Memory B cell (primary cell): ENCODE results near the gene TUT1.
"Not testable (repeated sequence)": the region's sequence is repeated elsewhere in the genome, so short reads cannot be mapped to it uniquely, and the experiment has no call there.

ENCODE experiments used
- ATAC-seq: fragments of 150-1000 bp; cut with Tn5 transposase; 2 replicates; pipeline ENCODE4 v1.10.0; 2021; ENCODE audit warnings: low read depth, mild to moderate bottlenecking, moderate library complexity
- DNase-seq, 2 donors: peaks; one replicate each; pipeline ENCODE4 v3.0.0; 2022; ENCODE audit warnings: low spot score in 2 of 2
- H3K27ac Mint-ChIP-seq: one replicate; pipeline ENCODE4 v1.8.0; 2022; ENCODE audit warnings: mild to moderate bottlenecking, moderate library complexity, mixed read lengths
- H3K27me3 Mint-ChIP-seq: one replicate; pipeline ENCODE4 v1.8.0; 2022; ENCODE audit warnings: mixed read lengths
- H3K36me3 Mint-ChIP-seq: one replicate; pipeline ENCODE4 v1.8.0; 2022; ENCODE audit warnings: mild to moderate bottlenecking, mixed read lengths
- H3K4me1 Mint-ChIP-seq: one replicate; pipeline ENCODE4 v1.8.0; 2022; ENCODE audit warnings: mixed read lengths
- H3K4me3 Mint-ChIP-seq: one replicate; pipeline ENCODE4 v1.8.0; 2022; ENCODE audit warnings: mild to moderate bottlenecking, moderate library complexity, mixed read lengths
- H3K9me3 Mint-ChIP-seq: one replicate; pipeline ENCODE4 v1.8.0; 2022; ENCODE audit warnings: mixed read lengths

TUT1 gene

GRCh38 chr11:62561677-62562230, 29.6 kb downstream of the TUT1 start:
- not testable (repeated sequence) for DNase-seq, ATAC-seq, H3K27me3 Mint-ChIP-seq, H3K4me3 Mint-ChIP-seq, H3K9me3 Mint-ChIP-seq
- Mint-ChIP-seq H3K4me1 (peaks cover 26% of the 10 kb centered on the region), H3K27ac (peak overlapping the region; percentile 31), H3K36me3 (peaks cover 28% of the 10 kb centered on the region)

- DNase-seq (peak; percentile 73 to 74), ATAC-seq (peak; percentile 40)
- H3K9me3 Mint-ChIP-seq: no peaks in the 10 kb centered on the region
- H3K4me1 Mint-ChIP-seq: peaks cover 34% of the 10 kb centered on the region
- H3K27ac Mint-ChIP-seq: peak overlapping the region; percentile 81
- no peaks in the 10 kb centered on the region for H3K27me3 Mint-ChIP-seq
- H3K36me3 Mint-ChIP-seq: peaks cover 21% of the 10 kb centered on the region
- H3K4me3 Mint-ChIP-seq: no peak overlapping the region
These were observed 30.7 kb downstream of the TUT1 start for GRCh38 chr11:62560566-62561103.

GRCh38 chr11:62559626-62560025, 31.7 kb downstream of the TUT1 start:
- H3K36me3 Mint-ChIP-seq: peaks cover 21% of the 10 kb centered on the region
- not testable (repeated sequence) for H3K9me3 Mint-ChIP-seq, DNase-seq, H3K27me3 Mint-ChIP-seq, H3K4me3 Mint-ChIP-seq, ATAC-seq
- peaks cover 36% of the 10 kb centered on the region for H3K4me1 Mint-ChIP-seq
- H3K27ac Mint-ChIP-seq: peak overlapping the region; percentile 100

- H3K4me3 Mint-ChIP-seq: no peak overlapping the region
- H3K36me3 Mint-ChIP-seq: peaks cover 21% of the 10 kb centered on the region
- H3K9me3 Mint-ChIP-seq: no peaks in the 10 kb centered on the region
- ATAC-seq (no peak), DNase-seq (no peak)
- peaks cover 39% of the 10 kb centered on the region for H3K4me1 Mint-ChIP-seq
- peak overlapping the region; percentile 100 for H3K27ac Mint-ChIP-seq
- no peaks in the 10 kb centered on the region for H3K27me3 Mint-ChIP-seq
These were observed 32.1 kb downstream of the TUT1 start for GRCh38 chr11:62559204-62559603.

- Mint-ChIP-seq H3K36me3 (peaks cover 21% of the 10 kb centered on the region), H3K27ac (peak overlapping the region; percentile 100), H3K4me1 (peaks cover 42% of the 10 kb centered on the region), H3K9me3 (no peaks in the 10 kb centered on the region), H3K4me3 (no peak overlapping the region), H3K27me3 (no peaks in the 10 kb centered on the region)
- DNase-seq (no peak), ATAC-seq (no peak)
These were observed 32.7 kb downstream of the TUT1 start for GRCh38 chr11:62558669-62559068.

GRCh38 chr11:62556875-62557631, 34.3 kb downstream of the TUT1 start:
- H3K4me1 Mint-ChIP-seq: peaks cover 53% of the 10 kb centered on the region
- ATAC-seq (no peak), DNase-seq (no peak)
- no peaks in the 10 kb centered on the region for H3K27me3 Mint-ChIP-seq
- H3K27ac Mint-ChIP-seq: peak overlapping the region; percentile 100
- H3K9me3 Mint-ChIP-seq: no peaks in the 10 kb centered on the region
- peaks cover 17% of the 10 kb centered on the region for H3K36me3 Mint-ChIP-seq
- peak overlapping the region; percentile 75 for H3K4me3 Mint-ChIP-seq

- Mint-ChIP-seq H3K36me3 (peaks cover 13% of the 10 kb centered on the region), H3K27ac (peak overlapping the region; percentile 100), H3K27me3 (no peaks in the 10 kb centered on the region), H3K4me3 (peak overlapping the region; percentile 75), H3K9me3 (no peaks in the 10 kb centered on the region), H3K4me1 (peaks cover 57% of the 10 kb centered on the region)
- peak in 1 of 2 donors; percentile 50 for DNase-seq
- peak; percentile 13 for ATAC-seq
These were observed 35.0 kb downstream of the TUT1 start for GRCh38 chr11:62556108-62556874.

- Mint-ChIP-seq H3K9me3 (no peaks in the 10 kb centered on the region), H3K36me3 (peaks cover 12% of the 10 kb centered on the region), H3K4me3 (peak overlapping the region; percentile 75), H3K27ac (peak overlapping the region; percentile 100), H3K27me3 (no peaks in the 10 kb centered on the region), H3K4me1 (peaks cover 59% of the 10 kb centered on the region)
- peak; percentile 68 to 87 for DNase-seq
- peak; percentile 57 for ATAC-seq
These were observed 35.7 kb downstream of the TUT1 start for GRCh38 chr11:62555464-62556107.

GRCh38 chr11:62554387-62555167, 36.7 kb downstream of the TUT1 start:
- ATAC-seq (no peak), DNase-seq (no peak)
- peak overlapping the region; percentile 45 for H3K4me3 Mint-ChIP-seq
- H3K27ac Mint-ChIP-seq: peak overlapping the region; percentile 100
- H3K27me3 Mint-ChIP-seq: no peaks in the 10 kb centered on the region
- H3K4me1 Mint-ChIP-seq: peaks cover 61% of the 10 kb centered on the region
- H3K36me3 Mint-ChIP-seq: peaks cover 7% of the 10 kb centered on the region
- no peaks in the 10 kb centered on the region for H3K9me3 Mint-ChIP-seq

- peaks cover 61% of the 10 kb centered on the region for H3K4me1 Mint-ChIP-seq
- peak overlapping the region; percentile 9 for H3K4me3 Mint-ChIP-seq
- no peaks in the 10 kb centered on the region for H3K27me3 Mint-ChIP-seq
- no peak for DNase-seq
- peaks cover under 1% of the 10 kb centered on the region for H3K36me3 Mint-ChIP-seq
- no peak for ATAC-seq
- H3K9me3 Mint-ChIP-seq: no peaks in the 10 kb centered on the region
- H3K27ac Mint-ChIP-seq: peak overlapping the region; percentile 100
These were observed 37.4 kb downstream of the TUT1 start for GRCh38 chr11:62553839-62554361.

- H3K4me1 Mint-ChIP-seq: peaks cover 61% of the 10 kb centered on the region
- no peaks in the 10 kb centered on the region for H3K9me3 Mint-ChIP-seq
- peak in 1 of 2 donors; percentile 54 for DNase-seq
- peak; percentile 7 for ATAC-seq
- peak overlapping the region; percentile 100 for H3K27ac Mint-ChIP-seq
- peak overlapping the region; percentile 66 for H3K4me3 Mint-ChIP-seq
- H3K27me3 Mint-ChIP-seq: no peaks in the 10 kb centered on the region
- H3K36me3 Mint-ChIP-seq: no peaks in the 10 kb centered on the region
These were observed 38.1 kb downstream of the TUT1 start for GRCh38 chr11:62553080-62553838.

- no peak for DNase-seq
- H3K4me3 Mint-ChIP-seq: peak overlapping the region; percentile 66
- no peaks in the 10 kb centered on the region for H3K36me3 Mint-ChIP-seq
- ATAC-seq: no peak
- no peaks in the 10 kb centered on the region for H3K9me3 Mint-ChIP-seq
- no peaks in the 10 kb centered on the region for H3K27me3 Mint-ChIP-seq
- H3K4me1 Mint-ChIP-seq: peaks cover 64% of the 10 kb centered on the region
- peak overlapping the region; percentile 100 for H3K27ac Mint-ChIP-seq
These were observed 38.7 kb downstream of the TUT1 start for GRCh38 chr11:62552485-62553079.
